Left ventricle myocardium inferior (tissue), 1 donor: ENCODE measurements around the gene ECHS1. TPM values are rescaled to one million over a fixed set of nuclear protein-coding genes. Genes with fewer than 3 reads are reported as not detected.
A peak's percentile ranks its signal among the peaks of the same experiment; 100 is the strongest.
"Not testable (repeated sequence)": the region's sequence is repeated elsewhere in the genome, so short reads cannot be mapped to it uniquely, and the experiment has no call there.

ENCODE experiments used
- DNase-seq: peaks from one replicate; pipeline ENCODE4 v3.0.0-alpha.2; 2020
- H3K27ac ChIP-seq: fragments of 200-600 bp; replicated peaks from 2 replicates; pipeline ENCODE4 v1.8.0; 2021
- H3K27me3 ChIP-seq: fragments of 200-600 bp; 2 replicates; pipeline ENCODE4 v1.8.0; 2021; ENCODE audit warnings: low read depth
- H3K36me3 ChIP-seq: fragments of 200-600 bp; 2 replicates; pipeline ENCODE4 v1.8.0; 2021
- H3K4me1 ChIP-seq: fragments of 200-600 bp; 2 replicates; pipeline ENCODE4 v1.8.0; 2021
- H3K4me3 ChIP-seq: fragments of 200-600 bp; 2 replicates; pipeline ENCODE4 v1.8.0; 2021; ENCODE audit warnings: mild to moderate bottlenecking, moderate library complexity
- H3K9me3 ChIP-seq: fragments of 200-600 bp; replicated peaks from 2 replicates; pipeline ENCODE4 v1.8.0; 2021
- intact Hi-C: fragments of 100-400 bp; cut with micrococcal nuclease; formaldehyde crosslinking; loops from one replicate; pipeline ENCODE4 v1.11.0; 2022
- total RNA-seq: library from RNA; stranded (reverse); fragmentation: NEBNext Ultra II Directional; extraction: Animal tissue kit (Norgen Biotek cat#: 25700); gene quantifications from one replicate; pipeline ENCODE4 v1.2.1, GENCODE V29; 2021
- TF ChIP-seq, protein P1 (sequence below): fragments of 200-600 bp; IDR thresholded peaks from 2 replicates; pipeline ENCODE4 v1.8.0; 2021; ENCODE audit warnings: antibody characterized with exemption, mild to moderate bottlenecking, borderline replicate concordance
- donor health status: DM: no; HTN: yes; CAD: no; lungs with severe emphysema.

ECHS1 gene
- total RNA-seq, 1 donor from 2014 or later: 212 TPM

- H3K27me3 ChIP-seq: no peaks in the 10 kb centered on the region
- peak within 1 kb of the TSS; percentile 86 for H3K4me3 ChIP-seq
- intact Hi-C loops: no loop called here
- no peaks in the 10 kb centered on the region for H3K9me3 ChIP-seq
- peaks cover 30% of the 10 kb centered on the region for H3K4me1 ChIP-seq
- peak; percentile 74 for DNase-seq
- H3K36me3 ChIP-seq: no peaks in the 10 kb centered on the region
- TF ChIP-seq, protein P1, sequence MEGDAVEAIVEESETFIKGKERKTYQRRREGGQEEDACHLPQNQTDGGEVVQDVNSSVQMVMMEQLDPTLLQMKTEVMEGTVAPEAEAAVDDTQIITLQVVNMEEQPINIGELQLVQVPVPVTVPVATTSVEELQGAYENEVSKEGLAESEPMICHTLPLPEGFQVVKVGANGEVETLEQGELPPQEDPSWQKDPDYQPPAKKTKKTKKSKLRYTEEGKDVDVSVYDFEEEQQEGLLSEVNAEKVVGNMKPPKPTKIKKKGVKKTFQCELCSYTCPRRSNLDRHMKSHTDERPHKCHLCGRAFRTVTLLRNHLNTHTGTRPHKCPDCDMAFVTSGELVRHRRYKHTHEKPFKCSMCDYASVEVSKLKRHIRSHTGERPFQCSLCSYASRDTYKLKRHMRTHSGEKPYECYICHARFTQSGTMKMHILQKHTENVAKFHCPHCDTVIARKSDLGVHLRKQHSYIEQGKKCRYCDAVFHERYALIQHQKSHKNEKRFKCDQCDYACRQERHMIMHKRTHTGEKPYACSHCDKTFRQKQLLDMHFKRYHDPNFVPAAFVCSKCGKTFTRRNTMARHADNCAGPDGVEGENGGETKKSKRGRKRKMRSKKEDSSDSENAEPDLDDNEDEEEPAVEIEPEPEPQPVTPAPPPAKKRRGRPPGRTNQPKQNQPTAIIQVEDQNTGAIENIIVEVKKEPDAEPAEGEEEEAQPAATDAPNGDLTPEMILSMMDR: no peak
- H3K27ac ChIP-seq: peak within 1 kb of the TSS; percentile 88
These were observed 6.1 kb upstream of the ECHS1 start, which contains the start of gene PAOX for GRCh38 chr10:133379152-133379800. Gene PAOX, plus strand, starts transcription at chr10:133379262. Its CDS starts 55 bp downstream, at chr10:133379317.

DNA sequence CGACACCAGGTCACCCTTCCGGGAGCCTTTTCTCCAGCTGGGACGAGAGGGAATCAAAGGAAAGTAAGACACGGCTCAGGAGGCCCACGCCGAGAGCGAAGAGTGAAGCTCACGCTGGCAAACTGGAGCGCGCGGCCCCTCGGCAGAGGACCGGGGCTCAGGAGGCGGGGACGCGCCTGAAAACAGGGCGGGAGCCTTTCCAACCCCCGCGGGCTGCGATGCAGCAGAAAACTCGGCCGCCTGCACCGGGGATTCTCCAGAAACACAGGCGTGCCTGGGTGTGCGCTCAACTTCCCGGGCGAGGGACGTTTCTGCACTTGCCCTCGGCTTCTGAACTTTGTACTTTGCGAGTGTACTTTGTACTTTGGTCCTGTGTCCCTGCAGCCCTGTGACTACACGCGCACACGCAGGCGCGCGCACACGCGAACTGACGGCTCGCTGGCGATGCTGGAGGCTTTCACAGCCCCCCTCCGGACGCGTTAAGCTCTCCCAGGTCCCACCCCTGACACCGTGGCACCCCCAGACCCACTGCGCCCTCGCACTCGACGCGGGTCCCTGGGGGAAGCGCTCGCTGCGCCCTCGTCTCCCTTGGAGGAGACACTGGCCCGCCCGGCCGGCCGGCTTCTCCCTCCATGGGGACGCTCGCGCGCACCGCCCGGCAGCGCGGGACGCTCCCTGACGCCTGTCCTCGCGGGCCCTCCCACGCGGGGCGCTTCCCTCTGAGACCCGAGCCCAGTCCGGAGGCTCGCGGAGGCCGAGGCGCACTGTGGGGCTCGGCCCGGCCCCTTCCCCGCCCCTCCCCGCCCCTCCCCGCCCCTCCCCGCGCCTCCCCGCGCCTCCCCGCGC lies 5.3 kb upstream of the ECHS1 start:
- H3K9me3 ChIP-seq: no peaks in the 10 kb centered on the region
- peak overlapping the region; percentile 86 for H3K4me3 ChIP-seq
- DNase-seq: peak; percentile 69
- H3K27me3 ChIP-seq: no peaks in the 10 kb centered on the region
- peaks cover 37% of the 10 kb centered on the region for H3K4me1 ChIP-seq
- intact Hi-C loops: no loop called here
- no peaks in the 10 kb centered on the region for H3K36me3 ChIP-seq
- peak overlapping the region; percentile 88 for H3K27ac ChIP-seq
- TF ChIP-seq, protein P1: no peak

DNA sequence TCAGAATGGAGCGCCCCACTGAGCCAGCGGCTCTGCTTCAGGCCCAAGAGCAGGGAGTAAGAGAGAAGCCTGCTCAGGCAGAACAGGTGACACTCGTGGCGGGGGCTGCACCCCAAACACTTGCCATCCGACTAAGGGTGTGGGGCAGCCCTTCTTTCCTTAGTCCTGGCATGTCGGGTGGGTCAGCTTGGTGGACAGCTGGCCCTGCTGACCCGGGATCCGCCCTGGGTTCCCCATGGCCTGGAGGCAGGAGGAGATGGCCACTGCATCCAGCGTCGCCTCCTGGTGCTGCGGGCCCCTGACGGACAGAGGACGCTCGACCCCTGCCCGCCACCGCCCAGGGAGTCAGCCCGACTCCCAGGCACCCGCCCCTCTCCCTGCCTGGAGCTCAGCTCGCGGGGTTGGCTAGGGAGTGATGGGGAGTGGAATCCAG lies 4.7 kb upstream of the ECHS1 start:
- no peak for DNase-seq

DNA sequence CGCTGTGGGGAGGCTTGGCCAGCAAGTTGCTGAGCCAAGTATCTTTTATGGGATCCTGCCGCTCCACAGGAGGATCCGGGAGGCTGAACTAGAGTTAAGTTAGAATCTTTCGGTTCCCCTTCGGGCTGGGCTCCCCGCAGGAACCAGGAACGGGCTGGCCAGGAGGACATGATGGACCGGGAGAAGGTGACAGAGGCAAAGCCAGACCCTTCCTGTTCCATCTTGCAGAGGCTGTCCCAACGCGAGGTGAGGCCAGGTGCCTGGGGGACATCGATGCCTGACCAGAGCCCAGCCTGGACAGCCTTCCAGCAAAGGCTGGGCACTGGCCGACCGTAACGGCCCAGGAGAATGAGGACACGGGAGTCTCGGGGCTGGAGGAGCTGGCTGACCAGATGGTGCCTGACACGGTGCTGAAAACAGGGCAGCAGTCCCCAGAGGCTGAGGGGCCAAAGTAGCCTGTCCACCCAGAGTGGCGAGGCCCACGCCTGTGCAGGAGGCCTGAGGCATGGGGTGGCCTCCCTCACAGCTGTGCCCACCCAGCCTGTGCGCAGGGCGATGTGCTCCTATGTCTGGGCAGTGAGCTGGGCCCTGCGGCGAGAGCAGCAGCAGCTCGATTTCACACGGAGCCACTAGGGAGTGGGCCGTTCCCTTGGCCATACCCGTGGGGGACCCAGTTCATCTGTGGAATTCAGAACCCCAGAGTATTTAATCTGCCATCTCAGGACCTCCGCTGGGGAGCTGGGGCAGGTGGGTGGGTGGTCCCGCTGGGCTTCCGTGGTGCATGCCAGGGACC lies 4.1 kb upstream of the ECHS1 start:
- Histone ChIP-seq H3K4me1 (peaks cover 41% of the 10 kb centered on the region), H3K27me3 (no peaks in the 10 kb centered on the region), H3K36me3 (no peaks in the 10 kb centered on the region), H3K27ac (peak overlapping the region; percentile 88), H3K4me3 (peak overlapping the region; percentile 86), H3K9me3 (no peaks in the 10 kb centered on the region)
- intact Hi-C loops: no loop called here
- TF ChIP-seq, protein P1: no peak
- DNase-seq: no peak

More for the DNA sequence above, 4.7 kb upstream of the ECHS1 start:
- H3K4me1 ChIP-seq: peaks cover 37% of the 10 kb centered on the region
- no peaks in the 10 kb centered on the region for H3K36me3 ChIP-seq
- TF ChIP-seq, protein P1: no peak
- H3K27me3 ChIP-seq: no peaks in the 10 kb centered on the region
- H3K27ac ChIP-seq: peak overlapping the region; percentile 88
- peak overlapping the region; percentile 86 for H3K4me3 ChIP-seq
- intact Hi-C loops: no loop called here
- H3K9me3 ChIP-seq: no peaks in the 10 kb centered on the region

DNA sequence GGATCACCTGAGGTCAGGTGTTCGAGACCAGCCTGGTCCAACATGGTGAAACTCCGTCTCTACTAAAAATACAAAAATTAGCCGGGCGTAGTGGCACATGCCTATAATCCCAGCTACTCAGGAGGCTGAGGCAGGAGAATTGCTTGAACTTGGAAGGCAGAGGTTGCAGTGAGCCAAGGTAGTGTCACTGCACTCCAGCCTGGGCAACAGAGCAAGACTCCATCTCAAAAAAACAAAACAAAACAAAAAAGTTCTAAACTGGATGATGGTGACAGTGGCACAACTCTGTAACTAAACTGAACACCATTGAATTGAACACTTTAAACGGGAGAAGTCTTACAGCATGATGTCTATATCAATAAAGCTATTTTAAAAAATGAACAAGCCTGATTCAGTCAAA lies 3.0 kb upstream of the ECHS1 start:
- DNase-seq, intact Hi-C loops, H3K27me3 ChIP-seq, H3K36me3 ChIP-seq, H3K9me3 ChIP-seq, H3K27ac ChIP-seq, H3K4me3 ChIP-seq: not testable (repeated sequence)
- peaks cover 48% of the 10 kb centered on the region for H3K4me1 ChIP-seq
